HEK293T (cell line): Measurements from ENCODE around the gene TRPM2.

Source experiments
- CTCF ChIA-PET: fragments of 350-600 bp; formaldehyde crosslinking; extraction: SDS; loops from one replicate; lab custom pipeline; 2021; ENCODE audit warnings: antibody characterized with exemption, inconsistent platforms; lab: Yijun Ruan, JAX
- POLR2A ChIA-PET: fragments of 350-600 bp; formaldehyde crosslinking; extraction: SDS; loops from one replicate; lab custom pipeline; 2020; ENCODE audit warnings: antibody characterized with exemption, inconsistent platforms; lab: Yijun Ruan, JAX
- DNase-seq: peaks from one replicate; pipeline ENCODE4 v3.0.0; 2012; ENCODE audit warnings: mixed read lengths; ENCODE audit errors: extremely low spot score
- ARNT ChIP-seq: fragments of 450-650 bp; IDR thresholded peaks from 2 replicates; pipeline ENCODE4 v1.6.1; 2017; ENCODE audit warnings: mild to moderate bottlenecking
- BHLHE40 ChIP-seq: fragments of 450-650 bp; IDR thresholded peaks from 2 replicates; pipeline ENCODE4 v1.6.1; 2016; ENCODE audit warnings: mild to moderate bottlenecking, moderate library complexity, borderline replicate concordance
- CTBP1 ChIP-seq: fragments of 450-650 bp; IDR thresholded peaks from 2 replicates; pipeline ENCODE4 v1.6.1; 2016; ENCODE audit warnings: borderline replicate concordance
- ELF4 ChIP-seq: fragments of 450-650 bp; IDR thresholded peaks from 2 replicates; pipeline ENCODE4 v1.6.1; 2017; ENCODE audit warnings: antibody characterized with exemption
- FOXA1 ChIP-seq: fragments of 450-650 bp; IDR thresholded peaks from 2 replicates; pipeline ENCODE4 v1.6.1; 2016; ENCODE audit warnings: mild to moderate bottlenecking
- FOXK2 ChIP-seq: fragments of 450-650 bp; IDR thresholded peaks from 2 replicates; pipeline ENCODE4 v1.6.1; 2016; ENCODE audit warnings: mild to moderate bottlenecking
- FOXM1 ChIP-seq: fragments of 450-650 bp; IDR thresholded peaks from 2 replicates; pipeline ENCODE4 v1.6.1; 2017; ENCODE audit warnings: mild to moderate bottlenecking, borderline replicate concordance
- HDGF ChIP-seq: fragments of 450-650 bp; IDR thresholded peaks from 2 replicates; pipeline ENCODE4 v1.6.1; 2017; ENCODE audit warnings: antibody characterized with exemption, borderline replicate concordance
- L3MBTL2 ChIP-seq: fragments of 450-650 bp; conservative IDR thresholded peaks from 2 replicates; pipeline ENCODE4 v1.6.1; 2016; ENCODE audit warnings: mild to moderate bottlenecking
- LEF1 ChIP-seq: fragments of 450-650 bp; IDR thresholded peaks from 2 replicates; pipeline ENCODE4 v1.6.1; 2017; ENCODE audit warnings: mild to moderate bottlenecking, borderline replicate concordance
- NFRKB ChIP-seq: fragments of 450-650 bp; IDR thresholded peaks from 2 replicates; pipeline ENCODE4 v1.6.1; 2016; ENCODE audit warnings: mild to moderate bottlenecking, moderate library complexity
- SP1 ChIP-seq: fragments of 450-650 bp; IDR thresholded peaks from 2 replicates; pipeline ENCODE4 v1.6.1; 2017
- SUZ12 ChIP-seq: fragments of 450-650 bp; IDR thresholded peaks from 2 replicates; pipeline ENCODE4 v1.6.1; 2016; ENCODE audit warnings: mild to moderate bottlenecking
- TARDBP ChIP-seq: fragments of 450-650 bp; IDR thresholded peaks from 2 replicates; pipeline ENCODE4 v1.6.1; 2016
- ZNF384 ChIP-seq: fragments of 450-650 bp; IDR thresholded peaks from 2 replicates; pipeline ENCODE4 v1.6.1; 2016
- TF ChIP-seq, protein P1 (sequence below): fragments of 450-650 bp; IDR thresholded peaks from 2 replicates; pipeline ENCODE4 v1.6.1; 2016

The TRPM2 gene

DNA sequence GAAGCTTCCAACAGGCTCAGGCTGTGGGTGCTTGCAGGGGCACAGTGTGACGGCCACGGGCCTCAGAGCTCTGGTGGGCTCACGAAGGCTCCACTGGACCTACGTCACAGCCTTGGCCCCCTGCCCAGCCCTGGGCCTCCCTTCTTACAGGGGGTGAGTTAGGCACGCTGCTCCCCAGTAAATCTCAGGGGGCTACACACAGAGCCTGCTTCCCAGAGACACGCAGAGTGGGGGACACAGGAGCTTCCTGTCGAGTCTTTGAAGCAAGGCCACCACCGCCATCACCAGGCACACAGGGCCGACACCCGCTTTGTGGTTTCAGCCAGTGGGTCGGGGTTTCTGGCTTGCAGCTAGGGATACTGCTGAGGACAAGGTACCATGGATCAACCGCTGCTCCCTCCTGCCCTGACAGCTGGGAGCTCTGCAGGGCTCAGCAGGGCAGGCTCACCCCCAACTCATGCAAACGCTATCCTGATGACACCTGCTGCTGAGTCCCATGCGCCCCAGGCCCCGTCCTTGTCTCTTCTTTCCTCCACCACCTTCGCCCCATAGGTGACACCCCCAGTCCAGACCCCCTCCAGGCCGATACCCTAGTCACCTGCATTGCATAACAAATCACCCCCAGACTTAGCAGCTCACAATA, 8.8 kb upstream of the TRPM2 start:
- ChIA-PET POLR2A (no interaction called here), CTCF (no interaction called here)
- no peak for TF ChIP-seq LEF1
- TF ChIP-seq NFRKB, result no peak
- TF ChIP-seq SUZ12, result no peak
- no peak for TF ChIP-seq L3MBTL2
- TF ChIP-seq, protein P1, sequence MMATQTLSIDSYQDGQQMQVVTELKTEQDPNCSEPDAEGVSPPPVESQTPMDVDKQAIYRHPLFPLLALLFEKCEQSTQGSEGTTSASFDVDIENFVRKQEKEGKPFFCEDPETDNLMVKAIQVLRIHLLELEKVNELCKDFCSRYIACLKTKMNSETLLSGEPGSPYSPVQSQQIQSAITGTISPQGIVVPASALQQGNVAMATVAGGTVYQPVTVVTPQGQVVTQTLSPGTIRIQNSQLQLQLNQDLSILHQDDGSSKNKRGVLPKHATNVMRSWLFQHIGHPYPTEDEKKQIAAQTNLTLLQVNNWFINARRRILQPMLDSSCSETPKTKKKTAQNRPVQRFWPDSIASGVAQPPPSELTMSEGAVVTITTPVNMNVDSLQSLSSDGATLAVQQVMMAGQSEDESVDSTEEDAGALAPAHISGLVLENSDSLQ, result no peak
- no peak for TF ChIP-seq FOXK2
- TF ChIP-seq ARNT, result no peak
- TF ChIP-seq HDGF, result no peak
- TF ChIP-seq FOXA1, result no peak
- no peak for TF ChIP-seq FOXM1
- TF ChIP-seq TARDBP, result no peak
- TF ChIP-seq CTBP1, result no peak
- TF ChIP-seq BHLHE40, result no peak
- no peak for TF ChIP-seq ELF4
- TF ChIP-seq SP1, result no peak
- no peak for TF ChIP-seq ZNF384
- no peak for DNase-seq

DNA sequence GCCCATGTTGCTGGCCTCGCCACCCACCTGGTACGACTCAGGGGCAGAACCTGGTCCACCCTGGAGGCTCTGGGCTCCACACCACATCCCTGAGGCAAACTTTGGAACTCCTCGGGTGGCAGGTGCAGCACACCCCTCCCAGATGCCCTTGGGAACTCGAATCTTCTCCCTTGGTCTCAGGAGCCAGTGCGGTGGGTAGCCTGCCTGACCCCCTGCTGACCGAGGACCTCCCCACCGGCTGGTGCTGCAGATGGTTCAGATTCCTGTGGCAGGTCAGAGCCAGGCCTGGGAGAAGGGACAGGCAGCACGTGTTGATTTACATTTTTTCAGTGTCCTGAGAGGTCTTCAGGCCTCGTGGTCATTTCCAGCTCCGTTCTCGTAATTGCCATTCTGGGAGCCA, 7.9 kb upstream of the TRPM2 start:
- POLR2A ChIA-PET, result no interaction called here
- TF ChIP-seq ZNF384 (no peak), ARNT (no peak), FOXA1 (no peak), SP1 (no peak), HDGF (no peak), CTBP1 (no peak), L3MBTL2 (no peak), LEF1 (no peak), FOXM1 (no peak), SUZ12 (no peak), TARDBP (no peak), ELF4 (no peak), BHLHE40 (no peak)
- TF ChIP-seq, protein P1, result no peak
- CTCF ChIA-PET, result no interaction called here

DNA sequence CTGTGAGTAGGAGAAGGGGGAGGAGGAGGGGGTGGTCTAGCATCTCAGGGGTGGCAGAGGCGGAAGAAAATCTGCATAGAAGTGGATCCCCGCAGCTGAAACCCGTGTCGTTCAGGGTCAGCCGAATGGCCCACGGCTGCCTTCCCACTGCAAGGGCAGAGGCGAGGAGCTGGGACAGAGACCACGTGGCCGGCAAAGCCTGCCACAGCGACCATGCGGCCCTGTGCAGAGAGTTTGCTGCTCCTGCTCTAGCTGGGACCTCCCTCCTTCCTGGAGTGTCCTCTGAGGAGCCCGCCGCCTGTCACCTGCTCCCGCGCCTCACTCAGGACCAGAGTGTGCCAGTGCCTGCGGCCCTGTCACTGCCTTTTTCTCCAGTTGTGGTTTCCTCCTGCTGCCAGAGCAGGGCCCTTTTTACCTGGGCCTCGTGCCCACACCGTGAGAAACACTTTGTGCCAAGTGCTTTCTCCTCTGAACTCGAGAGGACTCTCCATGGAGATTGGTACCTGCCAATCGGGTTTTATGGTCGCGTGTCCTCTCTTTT, 5.4 kb upstream of the TRPM2 start:
- DNase-seq, result no peak
- TF ChIP-seq HDGF (no peak), BHLHE40 (no peak), LEF1 (no peak), L3MBTL2 (no peak), TARDBP (no peak), FOXM1 (no peak), ARNT (no peak)

More for the DNA sequence above, 7.9 kb upstream of the TRPM2 start:
- no peak for DNase-seq

DNA sequence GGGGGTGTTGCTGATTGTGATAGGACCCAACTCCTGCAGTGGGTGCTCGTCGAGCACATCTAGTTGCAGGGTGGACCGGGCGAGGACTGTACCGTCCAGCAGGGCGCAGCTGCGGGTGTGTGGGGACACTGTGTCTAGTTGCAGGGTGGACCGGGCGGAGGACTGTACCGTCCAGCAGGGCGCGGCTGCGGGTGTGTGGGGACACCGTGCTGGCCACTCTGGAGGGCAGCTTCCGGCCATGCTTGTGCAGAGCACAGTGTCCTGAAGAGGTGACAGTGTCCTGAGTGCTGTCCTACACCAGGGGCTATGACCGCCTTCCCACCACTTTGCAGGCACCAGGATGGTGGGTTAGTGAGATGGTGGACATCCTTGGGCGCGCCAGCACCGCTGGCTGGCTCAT, 4.6 kb upstream of the TRPM2 start:
- DNase-seq, result no peak
- POLR2A ChIA-PET, result no interaction called here
- CTCF ChIA-PET, result no interaction called here
- no peak for TF ChIP-seq CTBP1
- no peak for TF ChIP-seq TARDBP
- TF ChIP-seq NFRKB, result no peak
- no peak for TF ChIP-seq HDGF
- TF ChIP-seq ARNT, result no peak
- TF ChIP-seq FOXK2, result no peak
- TF ChIP-seq ZNF384, result no peak
- TF ChIP-seq, protein P1, result no peak
- no peak for TF ChIP-seq BHLHE40
- TF ChIP-seq SUZ12, result no peak
- no peak for TF ChIP-seq ELF4
- no peak for TF ChIP-seq SP1
- no peak for TF ChIP-seq LEF1
- no peak for TF ChIP-seq FOXM1
- no peak for TF ChIP-seq L3MBTL2
- no peak for TF ChIP-seq FOXA1

More for the DNA sequence above, 5.4 kb upstream of the TRPM2 start:
- POLR2A ChIA-PET, result no interaction called here
- CTCF ChIA-PET, result no interaction called here

DNA sequence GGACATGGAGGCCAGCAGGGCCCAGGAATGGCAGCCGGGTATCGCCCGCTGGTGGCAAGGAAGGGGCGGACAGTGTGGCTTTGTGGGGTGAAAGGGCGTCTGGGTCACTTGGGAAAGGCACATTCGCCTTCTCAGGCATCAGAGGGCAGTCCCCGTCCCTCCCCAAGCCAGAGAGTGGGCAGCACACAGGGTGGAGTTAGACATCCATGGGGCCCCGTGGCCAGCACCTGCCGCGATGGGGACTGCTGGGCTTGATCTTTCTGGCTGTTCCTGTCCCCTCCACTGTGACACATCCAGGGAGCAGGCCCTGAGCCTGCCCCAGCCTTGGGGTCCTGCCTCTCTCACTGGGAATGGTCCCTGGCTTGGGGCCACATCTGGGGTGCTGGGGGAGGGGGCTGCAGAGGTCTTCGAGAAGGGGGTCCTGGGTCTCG, 4.0 kb upstream of the TRPM2 start:
- TF ChIP-seq FOXM1, result no peak
- TF ChIP-seq HDGF, result no peak
- TF ChIP-seq, protein P1, result no peak
- TF ChIP-seq CTBP1, result no peak
- no peak for TF ChIP-seq NFRKB
- no peak for TF ChIP-seq FOXK2
- TF ChIP-seq FOXA1, result no peak
- no peak for TF ChIP-seq BHLHE40
- TF ChIP-seq L3MBTL2, result no peak
- TF ChIP-seq LEF1, result no peak
- DNase-seq, result no peak
- CTCF ChIA-PET, result no interaction called here
- POLR2A ChIA-PET, result no interaction called here
